ENCODE data around the gene CLEC4M. TPM values are rescaled to one million over a fixed set of nuclear protein-coding genes. Genes with fewer than 3 reads are reported as not detected.

Gene CLEC4M
- total and polyA plus RNA-seq, 2 of the 8 experiments (the other 6 are each of a cell fraction or from before 2014, with no cell fraction given): not detected

- 82% methylated on average over 7 of the region's 7 CpGs; no CpG with 5 or more reads in 1 of the 2 experiments for WGBS, 2 experiments (ENCODE audit: extremely low coverage in 1 of 2, insufficient coverage in 1 of 2, insufficient read length in 1 of 2, insufficient replicate concordance in 2 of 2, low coverage in 1 of 2, low lambda C conversion rate in 2 of 2, missing lambda C conversion rate in 1 of 2)
Measured at GRCh38 chr19:7792281-7792680, 29.2 kb downstream of the CLEC4M start.

More at GRCh38 chr19:7792281-7792680, 29.2 kb downstream of the CLEC4M start:
- ChIA-PET POLR2A (ENCODE audit: partially characterized antibody) (interaction anchor here (0.6 to 4.0 kb wide), 4 partner anchors 8 to 248 kb away, joined by 3 to 13 read pairs (median 3); partner anchors contain the start of genes PET100 and XAB2), CTCF (ENCODE audit: partially characterized antibody) (interaction anchor here (0.6 to 2.1 kb wide), 5 partner anchors 14 to 127 kb away, joined by 3 to 12 read pairs (median 3); partner anchors contain the start of gene TRAPPC5)
- no peak overlapping the region for H3K4me3 ChIP-seq (ENCODE audit: extremely low read depth in 1 of 4, insufficient read depth in 2 of 4, low read depth in 3 of 4, low read length in 4 of 4)
- no peaks in the 10 kb centered on the region for H3K79me1 ChIP-seq (ENCODE audit: low read depth, low read length)
- H2AK5ac ChIP-seq (ENCODE audit: low read depth, low read length): no peak overlapping the region
- peaks cover 13 to 29% (median 25%) of the 10 kb centered on the region in 4 experiments for H3K27me3 ChIP-seq (replicated peaks in 1 of 4; ENCODE audit: control insufficient read depth in 3 of 4, extremely low read depth in 1 of 4, insufficient read depth in 3 of 4, low read length in 3 of 4)
- H3K4ac ChIP-seq (replicated peaks; ENCODE audit: insufficient read length, low read depth, low read length): no peak overlapping the region
- H2BK20ac ChIP-seq (ENCODE audit: low read length): no peak overlapping the region
- H3K4me2 ChIP-seq (ENCODE audit: insufficient read depth in 1 of 2, low read depth in 2 of 2, low read length in 2 of 2): no peak overlapping the region
- H3K9me3 ChIP-seq (ENCODE audit: insufficient read depth in 2 of 2, low read depth in 1 of 2, low read length in 1 of 2): no peaks in the 10 kb centered on the region
- no peaks in the 10 kb centered on the region for H3K36me3 ChIP-seq (ENCODE audit: control insufficient read depth in 2 of 4, insufficient read depth in 4 of 4, low read length in 3 of 4)
- no peak overlapping the region for H3K27ac ChIP-seq (ENCODE audit: low read depth, low read length)
- H4K5ac ChIP-seq (ENCODE audit: insufficient read length, low read depth, low read length): no peak overlapping the region
- no peak overlapping the region for H2AFZ ChIP-seq (ENCODE audit: low read length)
- H2BK12ac ChIP-seq (ENCODE audit: low read depth, low read length): no peak overlapping the region
- peaks cover 0 to 14% (median 11%) of the 10 kb centered on the region in 4 experiments; a peak in 6 of 7 replicates for H3K4me1 ChIP-seq (replicated peaks in 1 of 4; ENCODE audit: control insufficient read depth in 3 of 4, insufficient read depth in 4 of 4, low read length in 3 of 4)
- peaks cover 15% of the 10 kb centered on the region for H3K23me2 ChIP-seq (ENCODE audit: low read depth, low read length)
- H3K23ac ChIP-seq (ENCODE audit: insufficient read length): no peak overlapping the region
- H2BK15ac ChIP-seq (ENCODE audit: low read length): no peak overlapping the region
- H4K91ac ChIP-seq (replicated peaks; ENCODE audit: insufficient read length, low read length): no peak overlapping the region
- no peak overlapping the region for H4K8ac ChIP-seq (ENCODE audit: extremely low read depth, insufficient read depth, low read length)
- no peaks in the 10 kb centered on the region for H3K79me2 ChIP-seq (ENCODE audit: control insufficient read depth in 1 of 2, insufficient read depth in 2 of 2, low read length in 2 of 2)
- FAIRE-seq: no peak
- H4K20me1 ChIP-seq (replicated peaks in 1 of 2; ENCODE audit: control insufficient read depth in 1 of 2, insufficient read depth in 2 of 2, low read length in 2 of 2): peaks cover 0 to 2% of the 10 kb centered on the region in 2 experiments
- H3K14ac ChIP-seq (ENCODE audit: insufficient read length): no peak overlapping the region
- H3K56ac ChIP-seq (replicated peaks; ENCODE audit: insufficient read length, low read depth, low read length): no peak overlapping the region
- H2BK120ac ChIP-seq (replicated peaks; ENCODE audit: low read depth, low read length): no peak overlapping the region
- H3K9ac ChIP-seq (replicated peaks in 1 of 4; ENCODE audit: extremely low read depth in 1 of 4, low read depth in 3 of 4, low read length in 3 of 4): no peak overlapping the region
- no peak for DNase-seq (ENCODE audit: low read depth in 1 of 2, low spot score in 2 of 2)
- no peak overlapping the region for H2BK5ac ChIP-seq (ENCODE audit: low read depth, low read length)
- TF ChIP-seq GTF2F1 (IDR thresholded peaks at IDR 0.05; ENCODE audit: borderline replicate concordance, low read depth, low read length) (no peak), SIN3A (conservative IDR thresholded peaks at IDR 0.05 in 1 of 2, IDR thresholded peaks at IDR 0.05 in 1 of 2; ENCODE audit: low read depth in 1 of 2, low read length in 2 of 2) (no peak), CBX8 (IDR thresholded peaks at IDR 0.05; ENCODE audit: borderline replicate concordance, low read depth, low read length) (no peak), RNF2 (IDR thresholded peaks at IDR 0.05; ENCODE audit: borderline replicate concordance, low read depth, low read length, missing control alignments, poor library complexity, severe bottlenecking) (no peak), CBX5 (IDR thresholded peaks at IDR 0.05; ENCODE audit: low read depth, low read length) (no peak), EP300 (IDR thresholded peaks at IDR 0.05; ENCODE audit: borderline replicate concordance in 1 of 2, low read depth in 2 of 2, low read length in 2 of 2) (no peak), ATF2 (IDR thresholded peaks at IDR 0.05; ENCODE audit: low read length) (no peak)
- no peak overlapping the region for H3K18ac ChIP-seq (ENCODE audit: extremely low read depth, low read length)

All from H1 (cell line).